Measurements from ENCODE around the gene DEFB108B. TPM values are rescaled to one million over a fixed set of nuclear protein-coding genes. Genes with fewer than 3 reads are reported as not detected.
"Not testable (repeated sequence)": the region's sequence is repeated elsewhere in the genome, so short reads cannot be mapped to it uniquely, and the experiment has no call there.

The DEFB108B gene
- not detected for polyA plus RNA-seq

GRCh38 chr11:71832811-71833210, at the start of gene DEFB108B:
TSS of gene DEFB108B (plus strand) at chr11:71833200. CDS start at chr11:71833200, 0 bp downstream.
- not testable (repeated sequence) for H3K4me1 Mint-ChIP-seq; H3K36me3 Mint-ChIP-seq; H3K27ac Mint-ChIP-seq; H3K27me3 Mint-ChIP-seq (ENCODE audit: low read depth in 3 of 3); H3K9me3 Mint-ChIP-seq; DNase-seq; H3K4me3 Mint-ChIP-seq

GRCh38 chr11:71786114-71786847, 46.7 kb upstream of the DEFB108B start:
- H3K4me3 Mint-ChIP-seq: peak overlapping the region; percentile 93 to 99 (median 98)
- not testable (repeated sequence) for H3K27me3 Mint-ChIP-seq (ENCODE audit: low read depth in 3 of 3); H3K36me3 Mint-ChIP-seq; H3K9me3 Mint-ChIP-seq; DNase-seq
- peak overlapping the region; percentile 76 to 99 (median 96) for H3K27ac Mint-ChIP-seq
- H3K4me1 Mint-ChIP-seq: peaks cover 10 to 15% of the 10 kb centered on the region in 2 donors

DNA sequence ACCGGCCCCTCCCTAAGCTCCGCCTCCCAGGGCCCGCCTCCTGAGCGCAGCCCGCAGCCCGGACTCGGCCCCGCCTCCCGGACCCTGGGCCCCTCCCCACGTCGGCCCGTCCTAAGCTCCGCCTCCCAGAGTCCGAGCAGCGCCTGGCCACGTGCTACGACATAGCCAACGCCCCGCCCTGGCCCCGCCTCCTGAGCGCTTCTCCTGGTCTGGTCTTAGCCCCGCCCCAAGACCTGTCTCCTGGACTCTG, 46.2 kb upstream of the DEFB108B start:
- peaks cover 10 to 15% of the 10 kb centered on the region in 2 donors for H3K4me1 Mint-ChIP-seq

DNA sequence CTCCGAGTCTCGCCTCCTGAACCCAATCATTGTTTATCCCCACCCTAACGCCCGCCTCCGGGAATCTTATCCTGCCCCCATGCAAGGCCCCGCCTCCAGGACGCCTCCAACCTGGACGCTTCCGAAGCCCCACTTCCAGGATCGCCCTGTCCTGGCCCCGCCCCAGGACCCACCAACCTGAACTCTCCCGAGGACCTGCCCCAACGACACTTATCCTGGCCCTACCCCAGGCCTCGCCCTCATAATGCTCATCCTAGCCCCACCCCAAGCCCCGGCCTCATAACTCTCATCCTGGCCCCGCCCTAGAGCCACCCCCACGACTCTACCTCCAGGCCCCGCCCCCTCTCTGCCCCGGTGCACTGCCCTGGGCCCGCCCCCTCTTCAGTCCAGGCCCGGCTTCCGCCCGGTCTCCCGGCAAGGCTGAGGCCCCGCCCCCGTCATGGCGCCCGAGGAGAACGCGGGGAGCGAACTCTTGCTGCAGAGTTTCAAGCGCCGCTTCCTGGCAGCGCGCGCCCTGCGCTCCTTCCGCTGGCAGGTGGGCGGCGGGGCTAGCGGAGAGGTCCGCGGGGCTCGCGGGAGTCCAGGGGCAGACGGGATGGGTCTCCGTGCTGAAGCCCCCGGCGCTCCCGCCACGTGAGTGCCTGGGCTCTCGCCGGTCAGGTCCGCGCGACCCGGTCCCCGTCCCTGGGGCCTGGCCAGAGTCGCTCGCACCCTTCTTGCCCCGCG, 45.7 kb upstream of the DEFB108B start:
- Mint-ChIP-seq H3K4me3 (peak overlapping the region; percentile 93 to 99 (median 98)), H3K27me3 (ENCODE audit: low read depth in 3 of 3) (peaks cover 0 to 5% (median 2%) of the 10 kb centered on the region in 3 donors), H3K36me3 (no peaks in the 10 kb centered on the region), H3K4me1 (peaks cover 10 to 15% of the 10 kb centered on the region in 2 donors), H3K9me3 (no peaks in the 10 kb centered on the region), H3K27ac (peak overlapping the region; percentile 94 to 99 (median 97))
- DNase-seq: peak; percentile 92 to 96 (median 93)

More for the DNA sequence above, 46.2 kb upstream of the DEFB108B start:
- H3K36me3 Mint-ChIP-seq; H3K27me3 Mint-ChIP-seq (ENCODE audit: low read depth in 3 of 3); H3K9me3 Mint-ChIP-seq: not testable (repeated sequence)
- peak; percentile 96 to 99 (median 98) for DNase-seq
- H3K4me3 Mint-ChIP-seq: peak overlapping the region; percentile 93 to 99 (median 98)
- H3K27ac Mint-ChIP-seq: peak overlapping the region; percentile 94 to 99 (median 97)

- H3K36me3 Mint-ChIP-seq; H3K27me3 Mint-ChIP-seq (ENCODE audit: low read depth in 3 of 3); H3K9me3 Mint-ChIP-seq: not testable (repeated sequence)
- peak; percentile 24 to 29 (median 27) for DNase-seq
- Mint-ChIP-seq H3K4me3 (peak overlapping the region; percentile 88 to 99 (median 98)), H3K4me1 (peaks cover 12 to 15% of the 10 kb centered on the region in 2 donors), H3K27ac (peak overlapping the region; percentile 81 to 99 (median 94))
These were observed 45.1 kb upstream of the DEFB108B start for GRCh38 chr11:71787824-71788454.

DNA sequence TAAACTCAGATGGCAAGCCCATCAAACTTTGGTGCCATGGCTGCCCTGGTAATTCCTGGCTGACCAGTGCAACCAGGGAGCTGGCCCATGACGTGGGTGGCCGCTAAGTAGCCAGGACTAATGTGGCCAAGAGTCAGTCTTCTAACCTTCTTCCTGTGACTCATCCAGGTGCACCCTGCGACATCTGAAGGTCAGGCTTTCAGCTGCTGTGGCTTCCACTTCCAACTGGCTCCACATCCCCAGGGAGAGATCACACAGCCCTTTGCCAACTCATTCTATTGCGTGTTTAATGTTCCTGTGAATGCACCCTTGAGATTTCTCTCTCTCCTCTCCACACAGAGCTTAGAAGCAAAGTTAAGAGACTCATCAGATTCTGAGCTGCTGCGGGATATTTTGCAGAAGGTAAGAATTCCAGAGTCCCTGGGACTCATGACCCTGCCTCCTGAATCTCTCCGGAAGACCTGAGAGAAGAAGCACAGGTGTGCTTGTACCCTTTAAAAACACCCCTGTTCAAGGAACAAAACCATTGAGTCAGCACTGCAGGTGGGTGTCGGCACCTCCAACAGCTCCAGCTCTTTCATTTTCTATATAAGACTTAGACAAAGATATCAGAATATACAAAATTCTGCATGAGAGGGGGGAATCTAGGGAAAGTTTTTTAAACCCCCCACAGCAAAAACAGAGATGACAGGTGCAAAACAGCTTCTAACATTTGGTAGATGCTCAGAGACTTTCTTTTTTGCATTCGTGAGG, 43.4 kb upstream of the DEFB108B start:
- H3K9me3 Mint-ChIP-seq, H3K4me3 Mint-ChIP-seq: not testable (repeated sequence)

GRCh38 chr11:71791111-71791510, 41.9 kb upstream of the DEFB108B start:
- H3K27me3 Mint-ChIP-seq (ENCODE audit: low read depth in 3 of 3); DNase-seq; H3K27ac Mint-ChIP-seq; H3K36me3 Mint-ChIP-seq; H3K9me3 Mint-ChIP-seq; H3K4me3 Mint-ChIP-seq: not testable (repeated sequence)
- H3K4me1 Mint-ChIP-seq: peaks cover 9 to 11% of the 10 kb centered on the region in 2 donors

More for the DNA sequence above, 43.4 kb upstream of the DEFB108B start:
- not testable (repeated sequence) for H3K27me3 Mint-ChIP-seq (ENCODE audit: low read depth in 3 of 3); H3K36me3 Mint-ChIP-seq; DNase-seq; H3K27ac Mint-ChIP-seq
- peaks cover 12 to 15% of the 10 kb centered on the region in 2 donors for H3K4me1 Mint-ChIP-seq

- DNase-seq: peak; percentile 42 to 56 (median 46)
- H3K27ac Mint-ChIP-seq: not testable (repeated sequence)
These were observed 40.3 kb upstream of the DEFB108B start for GRCh38 chr11:71792621-71793235.

GRCh38 chr11:71794386-71795040, 38.5 kb upstream of the DEFB108B start:
- H3K4me3 Mint-ChIP-seq; DNase-seq; H3K27me3 Mint-ChIP-seq (ENCODE audit: low read depth in 3 of 3); H3K27ac Mint-ChIP-seq; H3K9me3 Mint-ChIP-seq; H3K36me3 Mint-ChIP-seq; H3K4me1 Mint-ChIP-seq: not testable (repeated sequence)

More at GRCh38 chr11:71792621-71793235, 40.3 kb upstream of the DEFB108B start:
- not testable (repeated sequence) for H3K4me3 Mint-ChIP-seq; H3K9me3 Mint-ChIP-seq; H3K27me3 Mint-ChIP-seq (ENCODE audit: low read depth in 3 of 3); H3K4me1 Mint-ChIP-seq; H3K36me3 Mint-ChIP-seq

GRCh38 chr11:71795236-71795635, 37.8 kb upstream of the DEFB108B start:
- H3K27me3 Mint-ChIP-seq (ENCODE audit: low read depth in 3 of 3); H3K27ac Mint-ChIP-seq; H3K4me1 Mint-ChIP-seq; H3K4me3 Mint-ChIP-seq; DNase-seq; H3K9me3 Mint-ChIP-seq; H3K36me3 Mint-ChIP-seq: not testable (repeated sequence)

DNA sequence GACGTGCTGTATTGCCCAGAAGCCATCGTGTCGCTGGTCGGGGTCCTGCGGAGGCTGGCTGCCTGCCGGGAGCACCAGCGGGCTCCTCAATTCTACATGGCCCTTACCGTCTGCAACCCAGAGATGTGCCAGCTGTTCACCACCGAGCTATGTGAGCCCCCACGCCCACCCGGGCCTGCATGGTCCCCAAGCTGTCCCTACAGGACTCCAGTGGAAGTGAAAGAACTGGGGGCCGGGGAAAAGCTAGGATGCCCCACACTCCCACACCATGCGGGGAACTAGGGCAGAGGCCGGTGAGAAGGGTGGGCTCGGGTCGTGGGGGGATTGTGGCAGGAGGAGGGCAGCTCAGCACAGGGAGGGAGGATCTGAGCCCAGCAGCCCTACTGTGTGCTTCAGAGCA, 37.0 kb upstream of the DEFB108B start:
- H3K36me3 Mint-ChIP-seq; H3K4me3 Mint-ChIP-seq; H3K27me3 Mint-ChIP-seq (ENCODE audit: low read depth in 3 of 3); DNase-seq; H3K4me1 Mint-ChIP-seq; H3K27ac Mint-ChIP-seq; H3K9me3 Mint-ChIP-seq: not testable (repeated sequence)

GRCh38 chr11:71796781-71797180, 36.2 kb upstream of the DEFB108B start:
- H3K27ac Mint-ChIP-seq; H3K27me3 Mint-ChIP-seq (ENCODE audit: low read depth in 3 of 3); DNase-seq; H3K9me3 Mint-ChIP-seq; H3K36me3 Mint-ChIP-seq; H3K4me3 Mint-ChIP-seq; H3K4me1 Mint-ChIP-seq: not testable (repeated sequence)

GRCh38 chr11:71799556-71800128, 33.4 kb upstream of the DEFB108B start:
- H3K9me3 Mint-ChIP-seq; H3K4me1 Mint-ChIP-seq; DNase-seq; H3K27ac Mint-ChIP-seq; H3K27me3 Mint-ChIP-seq (ENCODE audit: low read depth in 3 of 3); H3K4me3 Mint-ChIP-seq; H3K36me3 Mint-ChIP-seq: not testable (repeated sequence)
